Left hindlimb (tissue), 1 donor: ENCODE results near the gene PSKH1.
"Not testable (repeated sequence)": the region's sequence is repeated elsewhere in the genome, so short reads cannot be mapped to it uniquely, and the experiment has no call there.

ENCODE experiments used
- DNase-seq: peaks from one replicate; pipeline ENCODE4 v3.0.0-alpha.2; 2018

PSKH1 gene

DNA sequence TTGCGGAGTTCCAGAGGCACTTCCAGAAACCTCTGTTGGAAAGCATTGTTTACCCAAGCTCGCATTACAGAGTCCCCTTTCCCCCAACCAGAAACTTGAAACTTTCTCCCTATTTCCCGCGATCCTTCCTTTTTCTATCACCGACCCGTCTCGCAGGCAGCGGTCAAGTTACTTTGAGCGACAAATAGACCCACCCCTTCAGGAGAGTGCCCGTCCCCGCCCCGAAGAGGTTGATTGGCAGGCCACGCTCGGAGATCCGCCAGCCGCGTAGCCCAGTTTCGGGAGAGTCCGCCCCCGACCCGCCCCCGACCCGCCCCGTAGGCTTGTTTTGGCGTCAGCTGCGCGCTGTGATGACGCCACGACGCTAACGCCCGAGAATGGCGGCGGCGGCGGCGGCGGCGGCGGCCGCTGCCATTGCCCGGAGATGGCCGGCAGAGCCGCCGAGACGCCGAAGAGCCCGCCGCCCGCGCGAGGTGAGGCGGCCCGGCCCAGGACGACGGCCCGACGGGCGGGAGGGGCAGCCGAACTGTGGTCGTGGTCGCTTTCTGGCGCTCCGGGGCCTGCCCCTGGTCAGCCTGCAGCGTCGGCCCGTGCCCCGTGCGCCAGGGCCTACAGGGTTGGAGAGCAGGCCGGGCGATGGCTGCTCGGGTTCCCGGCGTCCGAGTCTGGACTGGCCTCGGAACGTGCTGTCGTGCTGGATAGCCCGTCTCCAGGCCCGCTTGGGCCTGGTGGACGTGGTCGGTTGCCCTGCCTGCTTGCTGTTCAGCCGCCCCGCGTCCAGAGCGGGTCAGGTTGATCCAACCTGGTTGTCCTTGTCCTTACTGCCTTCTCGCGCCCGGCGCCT is at the start of gene PSKH1:
PSKH1 (plus strand) TSS at position 356 of the 844 bp plus-strand sequence. CDS start 15,496 bp downstream, outside the sequence.
- peak; percentile 99 for DNase-seq

DNA sequence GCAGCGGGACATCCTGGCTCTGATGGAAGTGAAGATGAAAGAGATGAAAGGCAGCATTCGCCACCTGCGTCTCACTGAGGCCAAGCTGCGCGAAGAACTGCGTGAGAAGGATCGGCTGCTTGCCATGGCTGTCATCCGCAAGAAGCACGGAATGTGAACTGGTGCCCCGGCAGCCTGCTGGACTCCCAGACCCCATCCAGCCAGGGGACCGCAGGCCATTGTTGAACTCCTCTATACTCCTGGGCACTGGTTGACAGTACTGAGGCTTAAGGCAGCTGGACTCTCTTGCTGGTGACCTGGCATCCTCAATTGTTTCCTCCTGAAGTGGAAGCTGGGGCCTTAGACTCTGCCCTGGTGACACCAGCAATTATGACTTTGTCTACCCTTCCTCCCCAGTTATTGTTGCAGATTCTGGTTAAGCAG is 49.7 kb upstream of the PSKH1 start:
- no peak for DNase-seq

DNA sequence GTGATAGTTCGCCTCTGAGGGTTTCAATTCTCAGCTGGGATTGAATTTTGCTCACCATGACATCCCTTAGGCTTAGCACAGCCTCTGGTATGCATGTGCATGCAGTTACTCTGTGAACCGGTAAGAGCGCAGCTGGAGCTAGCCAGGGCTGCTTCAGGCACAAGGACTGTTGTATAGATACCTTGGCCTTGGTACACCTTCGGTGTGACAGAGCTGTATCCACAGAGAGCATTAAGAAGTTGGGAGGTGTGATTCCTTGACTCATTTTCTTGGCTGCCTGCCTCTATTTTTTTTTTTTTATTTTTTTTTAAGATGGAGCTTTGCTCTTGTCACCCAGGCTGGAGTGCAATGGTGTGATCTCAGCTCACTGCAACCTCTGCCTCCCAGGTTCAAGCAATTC is 48.6 kb upstream of the PSKH1 start:
- DNase-seq: no peak

DNA sequence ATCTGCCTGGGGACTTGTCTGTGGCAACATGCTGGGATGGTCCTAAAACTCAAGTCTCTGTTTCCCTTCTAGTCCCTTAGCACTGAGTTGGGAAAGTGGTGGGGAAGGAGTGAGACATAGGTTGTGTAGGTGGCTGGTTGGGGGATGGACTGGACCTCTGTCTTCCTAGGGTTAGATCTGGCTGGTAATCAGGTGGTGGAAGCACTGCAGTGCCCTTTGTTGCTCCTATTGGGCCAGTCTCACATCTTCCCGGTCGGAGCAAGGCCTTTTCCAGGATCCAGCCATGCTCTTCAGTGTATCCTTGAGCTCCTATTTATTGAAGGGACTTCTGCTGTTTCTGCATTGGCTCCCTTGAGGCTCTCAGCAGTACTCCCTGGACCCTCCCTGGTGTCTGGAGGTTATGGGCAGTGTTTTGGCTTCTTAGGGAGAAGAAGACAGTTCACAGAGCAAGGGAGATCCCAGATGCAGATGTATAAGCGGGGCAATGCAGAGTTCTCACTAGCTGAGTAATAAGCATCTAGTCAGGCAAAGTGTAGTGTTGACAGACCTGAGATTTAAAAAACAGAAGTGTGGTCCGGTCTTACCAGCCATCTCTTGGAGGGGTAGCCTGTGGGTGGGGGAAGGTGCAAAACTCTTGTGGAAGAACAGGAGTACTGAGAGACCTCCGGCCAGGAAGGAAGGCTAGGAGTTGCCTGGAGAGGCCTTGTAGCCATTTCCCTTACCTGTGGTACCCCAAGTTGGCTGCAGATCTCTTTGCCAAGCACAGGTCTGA is 47.6 kb upstream of the PSKH1 start:
- DNase-seq: no peak

DNA sequence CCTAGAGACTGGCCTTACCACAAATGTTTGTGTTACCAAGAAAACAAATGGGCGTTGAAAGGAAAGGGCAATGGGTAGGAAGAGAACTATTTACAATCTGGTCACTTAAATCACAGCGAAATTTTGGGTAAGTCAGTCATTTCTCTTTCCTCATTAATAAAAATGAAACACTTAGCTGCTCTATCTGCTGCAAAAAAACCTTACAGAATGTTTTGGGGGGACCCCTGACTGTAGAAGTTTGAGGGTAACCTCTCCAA is 47.1 kb upstream of the PSKH1 start:
- DNase-seq: no peak

DNA sequence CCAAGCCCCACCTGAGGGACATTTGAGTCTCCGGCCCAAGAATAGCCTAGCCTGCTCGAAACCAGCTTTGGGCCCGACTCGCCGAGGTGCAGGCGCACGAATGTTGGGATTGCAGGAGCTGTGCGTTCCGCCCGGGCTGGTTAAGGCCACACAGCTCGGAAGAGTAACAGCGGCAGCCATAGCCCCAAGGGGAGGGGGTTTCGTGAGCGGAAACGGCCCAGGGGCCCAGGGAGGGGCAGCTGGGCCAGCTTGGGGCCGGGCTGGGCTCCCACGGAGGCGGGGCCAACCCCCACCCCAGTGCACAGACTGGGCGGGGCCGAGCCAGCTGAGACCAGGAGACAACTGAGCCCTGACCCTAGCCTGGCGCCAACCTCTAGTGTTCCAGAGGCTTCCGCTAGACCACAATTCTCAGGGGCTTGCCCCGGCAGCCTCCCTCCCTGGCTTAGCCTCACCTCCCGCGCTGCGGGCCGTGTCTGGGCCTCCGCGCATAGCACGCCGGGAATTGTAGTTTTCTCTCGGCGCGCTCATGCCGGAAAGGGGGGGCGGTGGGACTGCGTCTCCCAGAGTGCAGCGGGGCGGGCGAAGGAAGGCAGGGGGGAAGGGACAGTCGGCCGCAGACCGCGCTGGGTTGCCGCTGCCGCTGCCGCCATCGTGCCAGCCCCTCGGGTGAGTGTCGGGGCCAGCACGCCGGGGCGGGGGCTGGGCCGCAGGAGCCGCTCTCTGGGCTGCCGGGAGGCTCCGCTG is 46.6 kb upstream of the PSKH1 start, which contains the start of gene NUTF2:
NUTF2 (plus strand) TSS at position 614 of the 744 bp plus-strand sequence. CDS start 18,198 bp downstream, outside the sequence.
- DNase-seq: peak; percentile 98

DNA sequence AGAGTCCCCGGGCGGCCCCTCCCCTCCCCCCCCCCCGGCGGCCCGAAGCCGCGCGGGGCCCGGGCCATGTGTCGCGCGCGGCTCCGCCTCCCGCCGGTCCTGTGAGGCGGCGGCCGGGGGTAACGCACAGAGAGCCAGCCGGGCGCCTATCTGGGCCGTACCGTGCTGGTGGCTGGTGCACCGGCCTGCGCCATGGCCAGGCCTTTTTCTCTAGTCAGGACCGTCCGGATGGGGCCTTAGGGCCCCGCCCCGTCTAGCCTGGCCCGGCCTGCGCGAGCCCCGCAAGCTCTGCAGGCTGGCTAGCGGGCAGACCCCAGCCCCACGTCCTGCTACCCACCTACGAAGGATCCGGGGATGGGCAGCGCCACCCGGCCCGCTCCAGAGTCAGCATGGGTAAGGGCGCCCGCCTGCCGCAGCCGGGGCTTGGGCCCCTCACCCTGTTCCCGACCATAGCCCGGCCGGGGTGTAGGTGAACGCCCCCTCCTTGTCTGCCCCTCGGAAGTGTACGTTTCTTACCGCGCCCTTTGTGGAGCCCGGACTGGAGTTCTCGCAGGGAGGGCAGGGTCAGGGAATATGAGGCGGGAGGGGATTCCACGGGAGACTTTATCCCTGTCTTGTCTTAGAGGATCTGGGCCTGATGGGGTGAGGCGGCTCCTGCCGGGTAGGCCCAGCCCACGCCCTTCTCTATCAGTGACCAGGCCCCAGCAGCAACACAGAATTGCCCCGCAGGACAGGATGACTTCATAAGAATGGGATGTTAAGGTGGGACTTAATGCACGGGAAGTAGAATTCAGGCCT is 45.8 kb upstream of the PSKH1 start, which contains the start of gene CENPT:
CENPT (minus strand) TSS at position 630 of the 798 bp plus-strand sequence. CDS start 13,834 bp downstream, outside the sequence.
- DNase-seq: no peak

DNA sequence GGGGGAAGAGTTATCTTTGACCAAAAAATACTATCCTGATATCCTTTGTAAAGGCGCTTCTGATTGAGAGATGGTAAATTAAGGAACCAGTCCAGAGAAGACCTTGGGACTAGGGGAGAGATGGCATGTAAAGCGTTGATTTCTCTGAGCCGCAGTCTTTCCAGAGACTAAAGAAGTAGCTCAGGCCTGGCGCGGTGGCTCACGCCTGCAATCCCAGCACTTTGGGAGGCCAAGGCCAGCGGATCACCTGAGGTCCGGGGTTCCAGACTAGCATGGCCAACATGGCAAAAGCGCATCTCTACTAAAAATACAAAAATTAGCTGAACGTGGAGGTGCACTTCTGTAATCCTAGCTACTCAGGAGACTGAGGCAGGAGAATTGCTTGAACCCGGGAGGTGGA is 44.9 kb upstream of the PSKH1 start:
- no peak for DNase-seq

DNA sequence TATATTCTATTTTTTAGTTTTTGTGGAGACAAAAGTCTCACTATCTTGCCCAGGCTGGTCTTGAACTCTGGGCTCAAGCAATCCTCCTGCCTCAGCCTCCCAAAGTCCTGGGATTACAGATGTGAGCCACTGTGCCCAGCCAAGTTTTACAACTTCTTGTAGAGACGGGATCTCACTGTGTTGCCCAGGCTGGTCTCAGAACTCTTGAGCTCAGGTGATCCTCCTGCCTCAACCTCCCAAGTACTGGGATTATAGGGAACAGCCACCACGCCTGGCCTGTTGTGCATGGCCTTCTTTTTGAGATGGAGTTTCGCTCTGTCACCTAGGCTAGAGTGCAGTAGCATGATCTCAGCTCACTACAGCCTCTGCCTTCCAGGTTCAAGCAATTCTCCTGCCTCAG is 39.4 kb upstream of the PSKH1 start:
- DNase-seq: no peak

DNA sequence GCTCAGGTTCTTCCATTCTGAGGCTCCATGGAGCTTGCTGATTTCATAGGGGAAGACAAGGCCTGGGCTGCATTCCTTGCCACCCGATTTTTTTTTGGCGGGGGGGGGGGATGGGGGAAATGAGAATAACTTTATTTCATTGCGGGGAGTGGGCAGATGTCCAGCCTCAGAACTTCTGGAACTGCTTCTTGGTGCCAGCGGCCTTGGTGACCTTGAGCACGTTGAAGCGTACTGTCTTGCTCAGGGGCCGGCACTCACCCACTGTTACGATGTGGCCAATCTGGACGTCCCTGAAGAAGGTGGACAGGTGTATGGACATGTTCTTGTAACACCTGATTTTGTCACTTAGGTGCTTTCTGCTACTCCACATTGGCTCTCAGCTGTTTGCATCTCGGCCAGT is 37.3 kb upstream of the PSKH1 start:
- no peak for DNase-seq

DNA sequence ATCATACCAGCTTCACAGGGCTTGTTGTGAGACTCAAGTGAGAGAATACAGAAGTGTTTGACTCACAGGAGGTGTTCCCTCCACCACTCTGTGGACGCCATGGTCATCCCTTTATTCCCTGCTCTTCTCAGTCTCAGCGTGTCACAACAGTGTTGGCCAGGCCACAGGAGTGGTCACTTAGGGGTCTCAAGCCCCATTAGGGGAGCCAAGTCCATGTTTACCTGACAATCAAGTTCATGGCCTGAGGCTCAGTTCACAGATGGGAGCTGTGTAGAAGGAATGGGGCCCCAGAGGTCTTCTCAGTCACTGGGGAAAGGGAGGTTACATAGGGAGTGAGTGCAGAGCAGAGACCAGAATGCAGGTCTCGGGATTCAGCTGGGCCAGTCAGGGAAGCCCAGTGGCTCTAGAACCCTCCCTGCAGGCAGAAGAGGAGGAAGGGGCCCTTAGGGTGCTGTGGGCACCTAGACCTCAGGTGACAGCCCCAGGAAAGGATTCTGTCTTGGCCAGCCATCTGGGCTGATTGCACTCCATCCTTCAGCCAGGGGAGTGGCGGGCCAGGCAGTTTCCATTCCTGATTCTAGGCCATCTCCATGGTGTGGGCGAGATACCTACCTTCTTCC is 36.0 kb upstream of the PSKH1 start:
- no peak for DNase-seq

DNA sequence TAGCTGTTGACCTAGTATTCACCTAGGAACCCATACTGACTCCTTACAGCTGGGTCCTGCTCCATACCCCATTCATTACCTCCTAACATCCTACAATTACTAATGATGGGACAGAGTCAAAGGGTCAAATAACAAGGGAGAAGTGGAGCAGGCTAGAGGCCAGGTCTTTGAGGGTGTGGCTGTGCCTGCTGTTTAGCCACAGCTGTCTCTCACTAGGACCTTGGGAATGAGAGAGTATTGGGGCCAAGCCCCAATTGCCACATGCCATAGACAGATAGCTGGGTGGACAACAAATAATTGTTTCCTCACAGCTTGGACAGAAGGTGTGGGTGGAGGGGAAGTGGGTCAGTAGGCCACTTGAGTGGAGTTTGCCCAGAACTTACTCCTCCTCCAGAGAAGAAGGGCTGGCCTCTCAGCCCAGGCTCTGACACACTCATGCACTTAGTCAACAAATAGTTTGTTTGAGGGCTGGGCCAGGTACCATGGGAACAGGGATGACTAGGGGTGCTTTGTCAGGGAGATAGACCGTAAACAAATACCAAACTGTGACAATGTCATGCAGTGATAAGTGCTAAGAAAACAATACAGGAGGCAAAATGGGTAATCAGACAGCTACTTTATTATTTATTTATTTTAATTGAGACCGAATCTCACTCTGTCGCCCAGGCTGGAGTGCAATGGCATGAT is 35.4 kb upstream of the PSKH1 start:
- DNase-seq: no peak

DNA sequence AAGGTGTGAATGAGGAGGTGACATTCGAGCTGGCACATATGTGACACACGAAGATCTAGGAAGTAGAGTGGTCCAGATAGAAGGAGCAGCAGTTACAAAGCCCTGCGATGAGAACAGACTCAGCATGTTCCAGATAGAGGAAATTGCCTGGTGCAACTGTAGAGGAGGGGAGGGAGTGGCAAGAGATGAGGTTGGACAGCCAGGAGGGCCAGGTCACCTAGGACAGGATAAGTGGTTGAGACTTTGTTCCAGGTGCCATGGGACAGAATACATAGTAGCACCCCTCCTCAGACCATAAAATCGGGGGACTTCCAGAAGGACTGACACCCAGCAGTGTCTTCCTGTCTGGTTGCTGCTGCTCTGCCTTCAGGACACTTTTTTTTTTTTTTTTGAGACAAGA is 34.6 kb upstream of the PSKH1 start:
- DNase-seq: no peak

DNA sequence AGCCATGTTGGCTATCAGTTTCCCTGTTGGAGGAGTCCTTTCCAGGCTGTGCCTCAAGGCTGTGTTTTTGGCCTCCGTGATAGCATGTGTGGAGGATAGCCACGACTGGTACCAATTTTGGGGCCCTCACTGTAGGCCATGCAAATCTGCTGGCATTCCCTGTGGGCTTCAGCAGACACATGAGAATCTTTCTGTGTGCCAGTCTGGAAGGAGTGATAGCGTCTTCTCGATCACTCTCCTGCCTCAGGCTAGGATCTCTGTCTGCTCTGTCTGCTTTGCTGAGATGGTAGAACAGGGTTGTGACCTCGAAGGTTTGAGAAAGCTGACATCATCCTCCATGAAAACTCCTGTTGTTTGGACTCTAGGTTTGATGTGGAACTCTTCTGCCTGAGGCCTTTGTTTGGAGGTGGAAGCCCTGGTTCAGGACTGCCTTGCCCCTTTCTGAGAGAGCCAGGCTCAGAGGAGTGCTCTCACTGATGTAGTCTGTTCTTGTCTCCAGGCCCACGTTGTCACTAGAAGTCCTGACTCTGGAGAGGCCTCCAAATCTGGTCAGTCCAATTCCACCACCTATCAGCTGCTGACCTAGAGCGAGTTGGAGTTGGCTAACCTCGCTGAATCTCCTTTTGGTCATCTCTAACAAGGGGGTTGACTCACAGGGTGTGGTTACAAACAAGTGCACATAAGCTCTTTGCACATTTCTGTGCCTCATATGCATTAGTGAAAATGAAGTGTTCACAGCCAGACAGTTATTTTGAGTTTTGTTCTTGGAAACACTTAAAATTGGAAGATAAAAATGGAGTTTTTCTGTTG is 32.3 kb upstream of the PSKH1 start:
- DNase-seq: no peak

DNA sequence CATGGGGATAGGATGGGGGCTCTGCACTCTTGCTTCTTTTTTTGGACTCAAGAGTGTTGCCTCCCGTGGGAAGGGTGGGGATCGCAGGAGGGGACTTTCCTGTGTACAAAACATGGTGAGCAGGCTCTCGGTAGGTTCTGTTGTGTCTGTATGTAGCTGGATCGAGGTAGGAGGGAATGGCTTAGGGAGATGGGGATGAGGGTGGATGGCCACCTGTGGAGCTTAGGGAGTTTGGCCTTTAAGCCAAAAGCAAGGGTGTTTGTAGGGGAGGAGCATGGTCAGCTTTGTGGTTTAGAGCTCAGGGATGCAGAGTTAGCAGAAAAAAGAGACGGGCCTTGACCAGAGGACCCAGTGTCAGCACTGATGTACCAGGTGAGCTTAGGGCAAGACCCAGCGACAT is 31.2 kb upstream of the PSKH1 start:
- DNase-seq: no peak

DNA sequence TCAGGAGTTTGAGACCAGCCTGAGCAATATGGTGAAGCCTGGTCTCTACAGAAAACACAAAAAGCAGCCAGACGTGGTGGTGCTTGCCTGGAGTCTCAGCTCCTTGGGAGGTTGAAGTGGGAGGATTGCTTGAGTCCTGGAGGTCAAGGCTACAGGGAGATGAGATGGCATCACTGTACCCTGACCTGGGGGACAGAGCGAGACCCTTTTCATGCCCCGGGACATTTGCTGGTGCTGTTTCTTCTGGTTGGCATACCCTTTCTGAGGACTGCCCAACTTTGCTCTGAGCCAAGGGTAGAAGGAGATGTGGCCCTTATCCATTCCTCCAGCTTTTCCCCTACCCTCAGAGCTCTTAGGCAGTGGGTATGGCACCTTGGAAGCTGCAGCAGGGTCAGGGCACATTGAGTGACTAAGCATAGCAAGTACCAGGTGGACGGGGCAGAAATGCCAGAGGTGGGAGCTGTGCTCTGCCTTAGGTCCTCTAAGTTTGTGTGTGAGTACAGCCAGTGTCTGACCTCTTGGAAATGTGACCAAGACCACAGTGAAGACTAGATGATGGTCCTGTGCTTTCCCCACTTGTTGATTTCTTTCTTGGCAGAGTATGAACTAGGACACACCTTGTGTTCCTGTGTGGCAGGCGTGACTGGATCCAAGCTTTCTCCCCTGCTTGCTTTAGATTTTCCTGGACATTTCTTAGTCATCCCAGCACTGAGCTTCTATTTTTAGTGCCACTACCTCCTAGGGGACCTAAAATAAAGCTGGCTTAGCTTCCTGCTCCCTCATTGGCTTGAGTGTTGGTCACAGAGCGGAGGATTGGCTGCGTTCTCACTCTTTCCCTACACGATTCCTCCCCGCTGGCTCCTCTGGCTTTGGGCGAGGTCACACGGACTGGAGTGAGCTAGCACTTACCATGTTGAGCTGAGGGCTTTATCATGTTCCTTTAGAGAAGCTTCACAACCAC is 30.2 kb upstream of the PSKH1 start:
- peak; percentile 64 for DNase-seq

DNA sequence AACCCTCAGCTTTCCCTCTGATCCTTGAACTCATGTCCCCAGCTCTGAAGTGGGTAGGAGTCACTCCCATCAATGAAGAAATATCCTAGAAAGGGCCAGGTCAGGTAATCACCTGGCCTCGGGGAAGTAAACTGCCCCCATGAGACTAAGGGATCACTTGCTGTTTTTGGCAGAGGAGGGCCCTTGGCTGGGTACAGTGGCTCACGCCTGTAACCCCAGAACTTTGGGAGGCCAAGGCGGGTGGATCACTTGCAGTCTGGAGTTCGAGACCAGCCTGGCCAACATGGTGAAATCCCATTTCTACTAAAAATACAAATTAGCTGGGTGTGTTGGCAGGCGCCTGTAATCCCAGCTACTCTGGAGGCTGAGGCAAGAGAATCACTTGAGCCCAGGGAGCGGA is 29.0 kb upstream of the PSKH1 start:
- not testable (repeated sequence) for DNase-seq

DNA sequence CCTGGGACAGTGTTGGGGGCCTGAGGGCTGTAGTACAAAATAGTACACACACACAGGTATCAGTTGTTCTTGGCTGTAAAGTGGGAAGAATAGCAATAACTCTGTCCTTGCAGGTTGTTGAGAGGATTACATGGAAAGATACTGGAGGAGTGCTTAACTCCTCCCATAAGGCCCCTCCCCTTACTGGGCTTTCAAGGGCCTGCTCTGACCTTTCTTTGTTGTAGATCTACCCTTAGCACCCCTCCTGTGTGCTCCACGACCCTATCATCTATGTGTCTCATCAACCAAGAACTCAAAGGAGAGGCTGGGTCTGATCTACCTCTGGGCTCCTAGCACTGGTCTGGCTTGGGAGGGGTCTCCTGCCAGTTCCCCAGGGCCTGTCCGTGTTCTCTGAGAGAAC is 28.5 kb upstream of the PSKH1 start:
- no peak for DNase-seq

DNA sequence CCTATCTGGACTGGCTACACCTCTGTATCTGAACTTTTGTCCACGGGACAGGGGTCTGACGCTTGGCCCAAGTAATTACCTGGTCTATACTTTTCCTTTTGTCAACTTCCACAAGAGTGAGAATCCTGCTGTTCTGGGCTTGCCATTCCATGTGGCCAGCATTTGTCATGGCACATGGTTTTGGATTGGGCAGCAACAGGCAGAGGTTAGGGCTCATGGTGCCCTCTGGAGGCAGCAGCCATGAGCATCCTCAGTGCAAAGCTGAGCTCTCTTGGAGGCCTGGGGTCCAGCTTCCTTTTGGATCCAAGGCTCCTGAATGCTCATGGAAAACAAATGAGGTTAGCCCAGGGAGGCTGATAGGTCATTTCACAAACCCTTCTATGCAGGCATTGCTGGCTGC is 27.7 kb upstream of the PSKH1 start:
- no peak for DNase-seq
